IMR-90 (cell line): ENCODE data around the gene BTNL8. TPM values are rescaled to one million over a fixed set of nuclear protein-coding genes. Genes with fewer than 3 reads are reported as not detected.

ENCODE experiments used
- ATAC-seq: fragments of 200-7000 bp; cut with Tn5 transposase; 2 replicates; pipeline ENCODE4 v1.9.1; 2020; ENCODE audit warnings: low read depth, mild to moderate bottlenecking, moderate library complexity
- BruUV-seq: library from RNA; stranded (reverse); fragments of 400-500 nt; replicated peaks from 2 replicates; lab custom pipeline; 2021; lab: Mats Ljungman, UMichigan
- CTCF ChIA-PET: fragments of 300-600 bp; formaldehyde crosslinking; extraction: SDS; loops from one replicate; lab custom pipeline; 2021; ENCODE audit warnings: antibody characterized with exemption; lab: Yijun Ruan, JAX
- POLR2A ChIA-PET: fragments of 300-600 bp; sonication (Branson Sonifier 250); formaldehyde crosslinking; loops from one replicate; lab custom pipeline; 2022; ENCODE audit warnings: antibody characterized with exemption; ENCODE audit not compliant: unreplicated experiment; lab: Charles Lee
- DNase-seq: peaks from one replicate; pipeline ENCODE4 v3.0.0; 2013
- H2AFZ ChIP-seq: replicated peaks from 2 replicates; pipeline ENCODE3; 2013; ENCODE audit warnings: low read length, mild to moderate bottlenecking; ENCODE audit not compliant: poor library complexity
- H2AK5ac ChIP-seq: 2 replicates; pipeline ENCODE4 v1.6.1; 2013; ENCODE audit warnings: low read depth, low read length, inconsistent platforms
- H2AK9ac ChIP-seq: replicated peaks from 2 replicates; pipeline ENCODE3; 2013; ENCODE audit warnings: mild to moderate bottlenecking, low read depth, low read length, moderate library complexity; ENCODE audit not compliant: poor library complexity
- H2BK120ac ChIP-seq: 2 replicates; pipeline ENCODE4 v1.6.1; 2013; ENCODE audit warnings: low read depth, low read length, inconsistent platforms
- H2BK15ac ChIP-seq: 3 replicates; pipeline ENCODE4 v1.6.1; 2013; ENCODE audit warnings: low read depth, low read length, inconsistent platforms
- H2BK20ac ChIP-seq: 2 replicates; pipeline ENCODE4 v1.6.1; 2013; ENCODE audit warnings: low read depth, mild to moderate bottlenecking, inconsistent platforms, low read length, moderate library complexity
- H2BK5ac ChIP-seq: 2 replicates; pipeline ENCODE4 v1.6.1; 2013; ENCODE audit warnings: mild to moderate bottlenecking, low read depth, low read length, inconsistent platforms; ENCODE audit not compliant: poor library complexity, severe bottlenecking
- H3K14ac ChIP-seq: replicated peaks from 2 replicates; pipeline ENCODE4 v1.6.1; 2013; ENCODE audit warnings: low read depth, low read length, inconsistent platforms
- H3K18ac ChIP-seq: 2 replicates; pipeline ENCODE4 v1.6.1; 2013; ENCODE audit warnings: low read depth, low read length, control low read depth
- H3K23ac ChIP-seq: 2 replicates; pipeline ENCODE4 v1.6.1; 2013; ENCODE audit warnings: low read depth, low read length, inconsistent platforms
- H3K27ac ChIP-seq: 2 replicates; pipeline ENCODE4 v1.5.1; 2013; ENCODE audit warnings: mild to moderate bottlenecking, control low read depth, low read length; ENCODE audit not compliant: insufficient read depth
- H3K27me3 ChIP-seq: 2 replicates; pipeline ENCODE4 v1.6.1; 2013; ENCODE audit warnings: low read length; ENCODE audit not compliant: control insufficient read depth, insufficient read depth
- H3K36me3 ChIP-seq: 2 replicates; pipeline ENCODE4 v1.6.1; 2013; ENCODE audit warnings: low read length, mixed read lengths; ENCODE audit not compliant: control insufficient read depth, insufficient read depth
- H3K4ac ChIP-seq: 2 replicates; pipeline ENCODE4 v1.6.1; 2013; ENCODE audit warnings: low read depth, low read length, inconsistent platforms
- H3K4me1 ChIP-seq: 2 replicates; pipeline ENCODE4 v1.6.1; 2013; ENCODE audit warnings: low read length, mixed read lengths; ENCODE audit not compliant: control insufficient read depth, insufficient read depth
- H3K4me2 ChIP-seq: 2 replicates; pipeline ENCODE4 v1.6.1; 2013; ENCODE audit warnings: low read depth, mild to moderate bottlenecking, control low read depth, low read length, moderate library complexity
- H3K4me3 ChIP-seq: 2 replicates; pipeline ENCODE4 v1.5.1; 2013; ENCODE audit warnings: low read depth, mild to moderate bottlenecking, control low read depth, low read length, moderate library complexity; ENCODE audit not compliant: insufficient read depth
- H3K56ac ChIP-seq: 2 replicates; pipeline ENCODE4 v1.6.1; 2013; ENCODE audit warnings: low read length, inconsistent platforms; ENCODE audit not compliant: insufficient read depth; ENCODE audit errors: extremely low read depth
- H3K79me1 ChIP-seq, 2 experiments: 2 replicates each; pipeline ENCODE4 v1.6.1; 2013; ENCODE audit warnings: low read length in 2 of 2, inconsistent platforms in 1 of 2, low read depth in 1 of 2
- H3K9ac ChIP-seq: 2 replicates; pipeline ENCODE4 v1.6.1; 2013; ENCODE audit warnings: low read depth, low read length, control low read depth
- H3K9me1 ChIP-seq: 2 replicates; pipeline ENCODE4 v1.6.1; 2013; ENCODE audit warnings: low read length, inconsistent platforms; ENCODE audit not compliant: insufficient read depth
- H3K9me3 ChIP-seq: 2 replicates; pipeline ENCODE4 v1.6.1; 2013; ENCODE audit warnings: low read length; ENCODE audit not compliant: control insufficient read depth, insufficient read depth
- H4K20me1 ChIP-seq: 2 replicates; pipeline ENCODE4 v1.6.1; 2013; ENCODE audit warnings: low read length, inconsistent platforms; ENCODE audit not compliant: insufficient read depth
- H4K5ac ChIP-seq: 2 replicates; pipeline ENCODE4 v1.6.1; 2013; ENCODE audit warnings: mild to moderate bottlenecking, low read depth, low read length, control low read depth
- H4K8ac ChIP-seq, 2 experiments: 2 replicates each; pipeline ENCODE4 v1.6.1; 2013; ENCODE audit warnings: low read depth in 2 of 2, low read length in 2 of 2, control low read depth in 1 of 2, inconsistent platforms in 1 of 2
- H4K91ac ChIP-seq: 2 replicates; pipeline ENCODE4 v1.6.1; 2013; ENCODE audit warnings: low read depth, low read length, inconsistent platforms; ENCODE audit not compliant: insufficient read depth
- BHLHE40 ChIP-seq: fragments of 150-350 bp; IDR thresholded peaks from 2 replicates; pipeline ENCODE4 v1.6.1; 2016; ENCODE audit warnings: mild to moderate bottlenecking, low read depth, low read length
- CEBPB ChIP-seq: IDR thresholded peaks from 2 replicates; pipeline ENCODE4 v1.6.1; 2012; ENCODE audit warnings: low read depth, low read length, improper control_type of control experiment
- CHD1 ChIP-seq: IDR thresholded peaks from 2 replicates; pipeline ENCODE4 v1.6.1; 2012; ENCODE audit warnings: low read depth, low read length, improper control_type of control experiment
- FOS ChIP-seq: fragments of 150-350 bp; IDR thresholded peaks from 2 replicates; pipeline ENCODE4 v1.6.1; 2016; ENCODE audit warnings: low read depth, low read length
- MAFK ChIP-seq: IDR thresholded peaks from 2 replicates; pipeline ENCODE4 v1.6.1; 2012; ENCODE audit warnings: low read depth, low read length, improper control_type of control experiment
- MAZ ChIP-seq: IDR thresholded peaks from 2 replicates; pipeline ENCODE4 v1.6.1; 2012; ENCODE audit warnings: low read depth, mild to moderate bottlenecking, low read length, improper control_type of control experiment, moderate library complexity, borderline replicate concordance
- MXI1 ChIP-seq: IDR thresholded peaks from 2 replicates; pipeline ENCODE4 v1.6.1; 2012; ENCODE audit warnings: low read depth, mild to moderate bottlenecking, low read length, moderate library complexity, borderline replicate concordance
- NFE2L2 ChIP-seq: fragments of 150-350 bp; IDR thresholded peaks from 2 replicates; pipeline ENCODE4 v1.6.1; 2016; ENCODE audit warnings: low read depth, mild to moderate bottlenecking, low read length
- POLR2A ChIP-seq: IDR thresholded peaks from 2 replicates; pipeline ENCODE4 v1.6.1; 2012; ENCODE audit warnings: mild to moderate bottlenecking, low read depth, low read length
- RAD21 ChIP-seq: IDR thresholded peaks from 2 replicates; pipeline ENCODE4 v1.6.1; 2012; ENCODE audit warnings: low read length, improper control_type of control experiment
- RCOR1 ChIP-seq: IDR thresholded peaks from 2 replicates; pipeline ENCODE4 v1.6.1; 2012; ENCODE audit warnings: mild to moderate bottlenecking, low read length, improper control_type of control experiment; ENCODE audit not compliant: insufficient replicate concordance
- RFX5 ChIP-seq: IDR thresholded peaks from 2 replicates; pipeline ENCODE4 v1.8.0; 2012; ENCODE audit warnings: low read depth, mild to moderate bottlenecking, low read length, moderate library complexity
- SMC3 ChIP-seq: fragments of 150-350 bp; IDR thresholded peaks from 2 replicates; pipeline ENCODE4 v1.6.1; 2016; ENCODE audit warnings: low read depth, mild to moderate bottlenecking, antibody characterized with exemption, low read length, moderate library complexity
- WGBS, 2 experiments: methylation state at CpG; one replicate each; pipeline versions ENCODE4 v1.1.5 to v1.1.7; 2013; ENCODE audit warnings: missing lambda C conversion rate in 2 of 2; ENCODE audit not compliant: insufficient read length in 1 of 2; ENCODE audit errors: extremely low coverage in 2 of 2; 5-methylcytosine and 5-hydroxymethylcytosine counted together
- dilution Hi-C: fragments of 300-500 bp; cut with HindIII; formaldehyde crosslinking; loops from one replicate; pipeline ENCODE4 v1.14.3; 2018; ENCODE audit warnings: low sequenced_read_pairs; ENCODE audit not compliant: unreplicated experiment
- in situ Hi-C: fragments of 300-500 bp; cut with MboI; formaldehyde crosslinking; loops from 3 replicates; pipeline ENCODE4 v1.14.3; 2019; ENCODE audit warnings: low sequenced_read_pairs, inconsistent platforms, mixed read lengths
- intact Hi-C: fragments of 100-400 bp; cut with micrococcal nuclease; formaldehyde crosslinking; loops from 2 replicates; pipeline ENCODE4 v1.10.0; 2022
- polyA plus RNA-seq, 3 experiments: library from polyadenylated mRNA; depleted of rRNA; stranded (reverse); fragments of >200 nt; gene quantifications; 2 replicates each; pipeline ENCODE4 v1.2.3, GENCODE V29; 2012; ENCODE audit warnings: low replicate concordance in 1 of 3
- total RNA-seq: library from RNA; depleted of rRNA; stranded (reverse); fragments of >200 nt; gene quantifications from 2 replicates; pipeline ENCODE4 v1.2.3, GENCODE V29; 2012
- TF ChIP-seq, protein P1 (sequence below): conservative IDR thresholded peaks from 2 replicates; pipeline ENCODE4 v1.5.1; 2012; ENCODE audit warnings: mild to moderate bottlenecking, low read depth, low read length, improper control_type of control experiment
- TF ChIP-seq, protein P2 (sequence below): fragments of 150-350 bp; IDR thresholded peaks from 2 replicates; pipeline ENCODE4 v1.6.1; 2016; ENCODE audit warnings: low read depth, mild to moderate bottlenecking, low read length, moderate library complexity, borderline replicate concordance
- TF ChIP-seq, protein P3 (sequence below): fragments of 150-350 bp; IDR thresholded peaks from 2 replicates; pipeline ENCODE4 v1.6.1; 2017; ENCODE audit warnings: mild to moderate bottlenecking, antibody characterized with exemption, low read length, low read depth

Gene BTNL8
- total and polyA plus RNA-seq, 2 of the 4 experiments (the other 2 are of a cell fraction) = not detected

DNA sequence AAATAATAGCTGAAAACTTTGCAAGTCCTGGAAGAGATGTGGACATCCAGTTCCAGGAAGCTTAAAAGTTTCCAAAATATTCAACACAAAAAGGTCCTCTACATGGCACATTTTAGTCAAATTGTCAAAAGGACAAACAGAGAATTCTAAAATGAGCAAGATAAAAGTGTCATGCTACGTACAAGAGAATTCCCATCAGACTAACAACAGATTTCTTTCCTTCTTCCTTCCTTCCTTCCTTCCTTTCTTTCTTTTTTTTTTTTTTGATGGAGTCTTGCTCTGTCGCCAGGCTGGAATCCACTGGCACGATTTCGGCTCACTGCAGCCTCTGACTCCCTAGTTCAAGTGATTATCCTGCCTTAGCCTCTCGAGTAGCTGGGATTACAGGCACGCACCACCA, 39.3 kb downstream of the BTNL8 start:
- no peak overlapping the region for H2BK20ac ChIP-seq
- no peak overlapping the region for H2AK9ac ChIP-seq
- H3K56ac ChIP-seq = no peak overlapping the region
- no peak overlapping the region for H3K4me2 ChIP-seq
- H3K4ac ChIP-seq = no peak overlapping the region
- no peak overlapping the region for H3K14ac ChIP-seq
- no peaks in the 10 kb centered on the region for H3K4me1 ChIP-seq
- H4K91ac ChIP-seq = no peak overlapping the region
- no peaks in the 10 kb centered on the region for H3K27me3 ChIP-seq
- CTCF ChIA-PET = no interaction called here
- no peak overlapping the region for H2BK15ac ChIP-seq
- H2BK5ac ChIP-seq = no peak overlapping the region
- no peaks in the 10 kb centered on the region for H3K9me1 ChIP-seq
- H3K36me3 ChIP-seq = no peaks in the 10 kb centered on the region
- TF ChIP-seq MAFK (no peak), MXI1 (no peak), MAZ (no peak), POLR2A (no peak), SMC3 (no peak), CHD1 (no peak), RFX5 (no peak), CEBPB (no peak), RAD21 (no peak), FOS (no peak), NFE2L2 (no peak), RCOR1 (no peak), BHLHE40 (no peak)
- TF ChIP-seq, protein P1, sequence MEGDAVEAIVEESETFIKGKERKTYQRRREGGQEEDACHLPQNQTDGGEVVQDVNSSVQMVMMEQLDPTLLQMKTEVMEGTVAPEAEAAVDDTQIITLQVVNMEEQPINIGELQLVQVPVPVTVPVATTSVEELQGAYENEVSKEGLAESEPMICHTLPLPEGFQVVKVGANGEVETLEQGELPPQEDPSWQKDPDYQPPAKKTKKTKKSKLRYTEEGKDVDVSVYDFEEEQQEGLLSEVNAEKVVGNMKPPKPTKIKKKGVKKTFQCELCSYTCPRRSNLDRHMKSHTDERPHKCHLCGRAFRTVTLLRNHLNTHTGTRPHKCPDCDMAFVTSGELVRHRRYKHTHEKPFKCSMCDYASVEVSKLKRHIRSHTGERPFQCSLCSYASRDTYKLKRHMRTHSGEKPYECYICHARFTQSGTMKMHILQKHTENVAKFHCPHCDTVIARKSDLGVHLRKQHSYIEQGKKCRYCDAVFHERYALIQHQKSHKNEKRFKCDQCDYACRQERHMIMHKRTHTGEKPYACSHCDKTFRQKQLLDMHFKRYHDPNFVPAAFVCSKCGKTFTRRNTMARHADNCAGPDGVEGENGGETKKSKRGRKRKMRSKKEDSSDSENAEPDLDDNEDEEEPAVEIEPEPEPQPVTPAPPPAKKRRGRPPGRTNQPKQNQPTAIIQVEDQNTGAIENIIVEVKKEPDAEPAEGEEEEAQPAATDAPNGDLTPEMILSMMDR = no peak
- TF ChIP-seq, protein P2, sequence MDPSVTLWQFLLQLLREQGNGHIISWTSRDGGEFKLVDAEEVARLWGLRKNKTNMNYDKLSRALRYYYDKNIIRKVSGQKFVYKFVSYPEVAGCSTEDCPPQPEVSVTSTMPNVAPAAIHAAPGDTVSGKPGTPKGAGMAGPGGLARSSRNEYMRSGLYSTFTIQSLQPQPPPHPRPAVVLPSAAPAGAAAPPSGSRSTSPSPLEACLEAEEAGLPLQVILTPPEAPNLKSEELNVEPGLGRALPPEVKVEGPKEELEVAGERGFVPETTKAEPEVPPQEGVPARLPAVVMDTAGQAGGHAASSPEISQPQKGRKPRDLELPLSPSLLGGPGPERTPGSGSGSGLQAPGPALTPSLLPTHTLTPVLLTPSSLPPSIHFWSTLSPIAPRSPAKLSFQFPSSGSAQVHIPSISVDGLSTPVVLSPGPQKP = no peak
- TF ChIP-seq, protein P3, sequence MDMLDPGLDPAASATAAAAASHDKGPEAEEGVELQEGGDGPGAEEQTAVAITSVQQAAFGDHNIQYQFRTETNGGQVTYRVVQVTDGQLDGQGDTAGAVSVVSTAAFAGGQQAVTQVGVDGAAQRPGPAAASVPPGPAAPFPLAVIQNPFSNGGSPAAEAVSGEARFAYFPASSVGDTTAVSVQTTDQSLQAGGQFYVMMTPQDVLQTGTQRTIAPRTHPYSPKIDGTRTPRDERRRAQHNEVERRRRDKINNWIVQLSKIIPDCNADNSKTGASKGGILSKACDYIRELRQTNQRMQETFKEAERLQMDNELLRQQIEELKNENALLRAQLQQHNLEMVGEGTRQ = no peak
- H2BK120ac ChIP-seq = no peak overlapping the region
- H3K18ac ChIP-seq = no peak overlapping the region
- peaks cover 15% of the 10 kb centered on the region for H3K9me3 ChIP-seq
- H4K5ac ChIP-seq = no peak overlapping the region
- DNase-seq (no peak), ATAC-seq (no peak)
- 20% methylated on average over 1 of the region's 6 CpGs; no CpG with 5 or more reads in 1 of the 2 experiments for WGBS, 2 experiments
- H3K27ac ChIP-seq = no peak overlapping the region
- H4K20me1 ChIP-seq = no peaks in the 10 kb centered on the region
- no peak overlapping the region for H4K8ac ChIP-seq
- H3K79me1 ChIP-seq = no peaks in the 10 kb centered on the region
- no peak overlapping the region for H3K23ac ChIP-seq
- dilution Hi-C loops = no loop called here
- BruUV-seq = no TSS peak
- no peak overlapping the region for H2AFZ ChIP-seq
- no peak overlapping the region for H3K9ac ChIP-seq
- intact Hi-C loops = no loop called here
- no peak overlapping the region for H2AK5ac ChIP-seq
- in situ Hi-C loops = no loop called here
- no peak overlapping the region for H3K4me3 ChIP-seq
- POLR2A ChIA-PET = no interaction called here
